Breast epithelium (tissue), 3 donors: ENCODE data around the gene STXBP1.

Experiments
- CTCF ChIP-seq, 3 donors: fragments of 450-650 bp; IDR thresholded peaks; one replicate each; pipeline ENCODE4 v1.5.1; 2016 to 2017; ENCODE audit warnings: antibody characterized with exemption in 3 of 3, mild to moderate bottlenecking in 3 of 3, moderate library complexity in 3 of 3
- POLR2A ChIP-seq: fragments of 450-650 bp; IDR thresholded peaks from one replicate; pipeline ENCODE4 v1.6.1; 2016; ENCODE audit warnings: antibody characterized with exemption, mild to moderate bottlenecking, moderate library complexity
- POLR2AphosphoS5 ChIP-seq, 3 donors: sonication (generic); formaldehyde crosslinking; IDR thresholded peaks; one replicate each; pipeline ENCODE4 v1.6.1; 2017; ENCODE audit warnings: antibody characterized with exemption in 3 of 3

DNA sequence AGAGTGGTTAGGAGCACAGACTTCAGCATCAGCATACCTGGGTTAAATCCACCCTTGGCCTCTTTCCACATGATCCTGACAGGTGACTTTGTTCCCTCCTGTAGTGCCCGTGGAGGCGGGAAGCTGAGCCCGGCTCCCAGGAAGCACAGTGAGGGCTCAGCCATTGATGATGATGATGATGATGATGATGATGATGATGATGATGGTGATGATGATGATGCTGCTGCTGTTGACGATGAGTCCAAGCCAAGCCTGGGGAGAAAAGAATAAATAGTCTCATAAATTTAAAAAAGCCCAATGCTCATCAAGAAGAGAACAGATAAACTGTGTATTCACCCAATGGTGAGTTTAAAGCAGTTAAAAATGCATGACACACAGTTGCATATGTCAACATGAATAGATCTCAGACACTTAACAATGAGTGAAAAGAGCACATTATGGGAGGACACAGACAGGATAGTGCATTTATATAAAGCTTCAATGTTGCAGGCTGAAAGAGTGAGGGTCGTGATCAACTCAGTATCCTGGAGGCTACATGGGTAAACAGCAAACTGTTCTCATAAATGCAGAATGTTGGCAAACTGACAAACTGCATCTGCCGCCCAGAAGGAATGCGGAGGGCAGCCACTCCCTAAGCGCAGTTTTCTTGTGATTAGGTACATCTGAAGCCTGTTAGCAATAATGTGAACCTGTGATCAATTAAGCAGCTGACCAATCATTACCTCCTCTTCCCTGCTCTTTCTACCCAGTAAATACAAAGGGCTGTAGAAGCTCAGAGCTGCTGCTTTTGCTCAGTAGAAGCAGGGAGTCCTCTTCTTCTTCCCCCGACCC is 83.0 kb downstream of the STXBP1 start:
- TF ChIP-seq CTCF (IDR thresholded peaks at IDR 0.05) (no peak), POLR2A (no peak), POLR2AphosphoS5 (IDR thresholded peaks at IDR 0.05) (no peak)
